GM12801 (cell line): ENCODE results near the gene SRPK3.

Source experiments
- TF ChIP-seq, protein P1 (sequence below): IDR thresholded peaks from one replicate; pipeline ENCODE4 v1.5.1; 2011; ENCODE audit warnings: control low read depth; ENCODE audit not compliant: insufficient read length; ENCODE audit errors: extremely low read depth

SRPK3 gene

DNA sequence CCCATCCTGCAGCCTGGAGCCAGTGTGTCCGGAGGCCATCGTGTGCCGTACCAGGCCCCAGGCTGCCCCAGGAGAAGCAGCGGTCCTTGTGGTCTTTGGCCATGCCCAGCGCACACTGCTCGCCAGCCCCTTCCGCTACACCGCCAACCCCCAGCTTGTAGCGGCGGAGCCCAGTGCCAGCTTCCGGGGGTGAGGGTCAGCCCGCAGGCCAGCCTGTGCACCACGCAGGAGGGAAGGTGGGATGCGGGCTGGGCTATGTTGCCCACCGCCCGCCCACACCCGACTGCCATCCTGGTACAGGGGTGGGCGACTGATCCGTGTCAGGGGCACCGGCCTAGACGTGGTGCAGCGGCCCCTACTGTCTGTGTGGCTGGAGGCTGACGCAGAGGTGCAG, 7.6 kb upstream of the SRPK3 start:
- TF ChIP-seq, protein P1, sequence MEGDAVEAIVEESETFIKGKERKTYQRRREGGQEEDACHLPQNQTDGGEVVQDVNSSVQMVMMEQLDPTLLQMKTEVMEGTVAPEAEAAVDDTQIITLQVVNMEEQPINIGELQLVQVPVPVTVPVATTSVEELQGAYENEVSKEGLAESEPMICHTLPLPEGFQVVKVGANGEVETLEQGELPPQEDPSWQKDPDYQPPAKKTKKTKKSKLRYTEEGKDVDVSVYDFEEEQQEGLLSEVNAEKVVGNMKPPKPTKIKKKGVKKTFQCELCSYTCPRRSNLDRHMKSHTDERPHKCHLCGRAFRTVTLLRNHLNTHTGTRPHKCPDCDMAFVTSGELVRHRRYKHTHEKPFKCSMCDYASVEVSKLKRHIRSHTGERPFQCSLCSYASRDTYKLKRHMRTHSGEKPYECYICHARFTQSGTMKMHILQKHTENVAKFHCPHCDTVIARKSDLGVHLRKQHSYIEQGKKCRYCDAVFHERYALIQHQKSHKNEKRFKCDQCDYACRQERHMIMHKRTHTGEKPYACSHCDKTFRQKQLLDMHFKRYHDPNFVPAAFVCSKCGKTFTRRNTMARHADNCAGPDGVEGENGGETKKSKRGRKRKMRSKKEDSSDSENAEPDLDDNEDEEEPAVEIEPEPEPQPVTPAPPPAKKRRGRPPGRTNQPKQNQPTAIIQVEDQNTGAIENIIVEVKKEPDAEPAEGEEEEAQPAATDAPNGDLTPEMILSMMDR: no peak

DNA sequence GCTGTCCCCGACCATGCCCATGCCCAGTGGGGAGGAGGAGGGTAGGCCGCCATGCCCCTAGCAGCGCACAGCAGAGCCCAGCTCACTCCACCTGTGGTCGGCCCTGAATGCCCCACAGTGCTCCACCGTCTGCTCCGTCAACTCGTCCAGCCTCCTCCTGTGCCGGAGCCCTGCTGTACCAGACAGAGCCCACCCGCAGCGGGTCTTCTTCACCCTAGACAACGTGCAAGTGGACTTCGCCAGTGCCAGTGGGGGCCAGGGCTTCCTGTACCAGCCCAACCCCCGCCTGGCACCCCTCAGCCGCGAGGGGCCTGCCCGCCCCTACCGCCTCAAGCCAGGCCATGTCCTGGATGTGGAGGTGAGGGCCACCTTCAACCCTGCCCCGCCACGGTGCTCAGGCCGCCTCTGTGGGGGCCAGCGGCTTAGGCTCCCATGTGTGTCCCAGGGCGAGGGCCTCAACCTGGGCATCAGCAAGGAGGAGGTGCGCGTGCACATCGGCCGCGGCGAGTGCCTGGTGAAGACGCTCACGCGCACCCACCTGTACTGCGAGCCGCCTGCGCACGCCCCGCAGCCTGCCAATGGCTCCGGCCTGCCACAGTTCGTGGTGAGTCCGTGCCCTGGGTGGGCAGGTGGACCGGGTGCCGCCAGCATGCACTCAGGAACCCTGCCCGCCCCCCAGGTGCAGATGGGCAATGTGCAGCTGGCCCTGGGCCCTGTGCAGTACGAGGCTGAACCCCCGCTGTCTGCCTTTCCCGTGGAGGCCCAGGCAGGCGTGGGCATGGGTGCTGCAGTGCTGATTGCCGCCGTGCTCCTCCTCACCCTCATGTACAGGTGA, 6.9 kb upstream of the SRPK3 start:
- TF ChIP-seq, protein P1: no peak

DNA sequence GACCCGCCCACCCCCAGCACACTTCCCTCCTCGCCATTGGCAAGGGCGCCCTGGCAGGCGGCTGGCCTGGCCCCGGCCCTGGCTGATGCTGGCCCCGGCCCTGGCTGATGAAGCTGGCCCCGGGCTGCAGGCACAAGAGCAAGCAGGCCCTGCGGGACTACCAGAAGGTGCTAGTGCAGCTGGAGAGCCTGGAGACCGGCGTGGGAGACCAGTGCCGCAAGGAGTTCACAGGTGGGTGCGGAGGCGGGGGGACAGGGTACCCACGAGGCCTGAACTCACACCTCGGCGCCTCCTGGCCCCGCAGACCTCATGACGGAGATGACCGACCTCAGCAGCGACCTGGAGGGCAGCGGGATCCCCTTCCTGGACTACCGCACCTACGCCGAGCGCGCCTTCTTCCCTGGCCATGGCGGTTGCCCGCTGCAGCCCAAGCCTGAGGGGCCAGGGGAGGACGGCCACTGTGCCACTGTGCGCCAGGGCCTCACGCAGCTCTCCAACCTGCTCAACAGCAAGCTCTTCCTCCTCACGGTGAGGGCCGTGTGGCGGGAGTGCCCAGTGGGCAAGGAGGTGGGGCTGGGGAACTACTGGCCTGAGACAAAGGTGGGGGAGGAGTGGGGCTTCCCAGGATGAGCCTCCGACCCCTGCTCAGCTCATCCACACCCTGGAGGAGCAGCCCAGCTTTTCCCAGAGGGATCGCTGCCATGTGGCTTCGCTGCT, 6.1 kb upstream of the SRPK3 start:
- TF ChIP-seq, protein P1: no peak

DNA sequence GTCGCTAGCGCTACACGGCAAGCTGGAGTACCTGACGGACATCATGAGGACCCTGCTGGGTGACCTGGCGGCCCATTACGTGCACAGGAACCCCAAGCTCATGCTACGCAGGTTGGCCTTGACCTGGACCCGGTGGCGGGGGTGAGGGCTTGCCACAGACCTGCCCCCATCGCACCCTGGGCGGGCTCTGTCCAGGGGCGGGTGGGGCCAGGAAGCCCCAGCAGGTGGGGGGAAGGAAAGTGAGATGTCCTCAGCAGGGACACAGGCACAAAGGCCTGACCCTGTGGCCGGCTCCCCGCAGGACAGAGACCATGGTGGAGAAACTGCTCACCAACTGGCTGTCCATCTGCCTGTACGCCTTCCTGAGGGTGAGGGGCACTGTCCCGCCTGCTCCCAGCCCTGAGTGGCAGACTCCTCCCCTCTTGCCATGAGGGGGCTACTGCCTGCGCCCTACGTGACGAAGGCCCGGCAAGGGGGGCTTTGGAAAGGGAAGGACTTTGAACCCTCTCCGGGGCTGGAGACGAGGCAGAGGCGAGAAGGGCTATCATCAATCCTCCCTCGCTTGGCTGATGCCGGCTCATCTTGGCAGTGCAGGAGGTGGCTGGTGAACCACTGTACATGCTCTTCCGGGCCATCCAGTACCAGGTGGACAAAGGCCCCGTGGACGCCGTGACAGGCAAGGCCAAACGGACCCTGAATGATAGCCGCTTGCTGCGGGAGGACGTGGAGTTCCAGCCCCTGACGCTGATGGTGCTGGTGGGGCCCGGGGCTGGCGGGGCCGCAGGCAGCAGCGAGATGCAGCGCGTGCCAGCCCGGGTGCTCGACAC, 5.3 kb upstream of the SRPK3 start:
- TF ChIP-seq, protein P1: no peak

DNA sequence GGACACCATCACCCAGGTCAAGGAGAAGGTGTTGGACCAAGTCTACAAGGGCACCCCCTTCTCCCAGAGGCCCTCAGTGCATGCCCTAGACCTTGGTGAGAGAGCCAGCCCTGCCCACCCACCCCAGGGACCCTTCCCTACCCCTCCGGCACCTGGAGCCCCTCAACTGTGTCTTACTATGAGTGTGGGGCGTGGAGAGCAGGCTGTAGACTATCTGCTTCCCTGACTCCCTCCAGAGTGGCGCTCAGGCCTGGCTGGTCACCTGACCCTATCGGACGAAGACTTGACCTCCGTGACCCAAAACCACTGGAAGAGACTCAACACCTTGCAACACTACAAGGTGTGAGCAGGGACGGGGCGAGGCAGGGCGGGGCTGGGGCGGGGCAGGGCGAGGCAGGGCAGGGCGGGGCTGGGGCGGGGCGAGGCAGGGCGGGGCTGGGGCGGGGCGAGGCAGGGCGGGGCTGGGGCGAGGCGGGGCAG, 4.7 kb upstream of the SRPK3 start:
- TF ChIP-seq, protein P1: no peak

DNA sequence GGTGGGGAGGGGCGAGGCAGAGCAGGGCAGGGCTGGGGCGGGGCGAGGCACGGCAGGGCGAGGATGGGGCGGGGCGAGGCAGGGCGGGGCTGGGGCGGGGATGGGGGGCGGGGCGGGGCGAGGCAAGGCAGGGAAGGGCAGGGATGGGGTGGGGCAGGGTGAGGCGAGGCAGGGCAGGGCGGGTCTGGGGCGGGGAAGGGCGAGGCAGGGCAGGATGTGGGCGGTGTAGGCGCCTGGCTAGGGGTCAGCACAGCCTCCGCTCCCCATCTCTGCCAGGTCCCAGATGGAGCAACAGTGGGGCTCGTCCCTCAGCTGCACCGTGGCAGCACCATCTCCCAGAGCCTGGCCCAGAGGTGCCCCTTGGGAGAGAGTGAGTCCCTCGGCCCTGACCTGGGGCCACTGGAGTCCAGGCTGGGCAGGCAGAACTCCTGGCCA, 4.2 kb upstream of the SRPK3 start:
- TF ChIP-seq, protein P1: no peak
